GM13976 (cell line): ENCODE results near the gene OR4N5.

ENCODE experiments used
- DNase-seq: peaks from one replicate; pipeline ENCODE4 v3.0.0; 2012; ENCODE audit warnings: low spot score
- in situ Hi-C: fragments of 300-500 bp; cut with MboI; formaldehyde crosslinking; loops from one replicate; pipeline ENCODE4 v1.12.0; 2022; ENCODE audit warnings: low sequenced_read_pairs, mixed read lengths, inconsistent platforms; ENCODE audit not compliant: unreplicated experiment
- TF ChIP-seq, protein P1 (sequence below): IDR thresholded peaks from 2 replicates; pipeline ENCODE4 v1.5.1; 2012; ENCODE audit warnings: borderline replicate concordance, mild to moderate bottlenecking; ENCODE audit not compliant: insufficient read depth; ENCODE audit errors: extremely low read depth, missing control alignments, control extremely low read depth

OR4N5 gene

DNA sequence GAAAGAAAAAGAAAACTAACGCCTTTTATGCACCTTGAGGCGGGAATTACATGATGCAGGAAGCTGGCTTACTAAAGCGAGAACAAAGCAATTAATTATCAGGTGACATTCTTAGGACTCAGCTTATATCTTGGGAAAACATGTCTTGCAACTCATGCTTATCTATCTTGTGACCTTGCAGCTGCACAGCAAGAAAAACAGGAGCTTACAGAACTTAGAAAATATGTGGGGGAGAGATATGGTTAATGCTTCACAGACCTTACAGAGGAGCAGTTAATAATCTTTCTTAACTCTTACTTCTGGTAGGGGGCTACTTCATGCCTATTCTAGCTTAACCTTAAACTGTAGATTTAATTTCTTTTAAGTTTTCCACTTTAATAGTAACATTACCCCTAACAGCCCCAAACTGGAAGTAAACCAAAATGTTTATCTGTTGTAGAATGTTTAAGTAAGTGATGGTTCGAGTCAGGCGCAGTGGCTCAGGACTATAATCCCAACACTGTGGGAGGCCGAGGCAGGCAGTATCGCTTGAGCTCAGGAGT, 38.9 kb downstream of the OR4N5 start:
- in situ Hi-C loops, result no loop called here
- TF ChIP-seq, protein P1, sequence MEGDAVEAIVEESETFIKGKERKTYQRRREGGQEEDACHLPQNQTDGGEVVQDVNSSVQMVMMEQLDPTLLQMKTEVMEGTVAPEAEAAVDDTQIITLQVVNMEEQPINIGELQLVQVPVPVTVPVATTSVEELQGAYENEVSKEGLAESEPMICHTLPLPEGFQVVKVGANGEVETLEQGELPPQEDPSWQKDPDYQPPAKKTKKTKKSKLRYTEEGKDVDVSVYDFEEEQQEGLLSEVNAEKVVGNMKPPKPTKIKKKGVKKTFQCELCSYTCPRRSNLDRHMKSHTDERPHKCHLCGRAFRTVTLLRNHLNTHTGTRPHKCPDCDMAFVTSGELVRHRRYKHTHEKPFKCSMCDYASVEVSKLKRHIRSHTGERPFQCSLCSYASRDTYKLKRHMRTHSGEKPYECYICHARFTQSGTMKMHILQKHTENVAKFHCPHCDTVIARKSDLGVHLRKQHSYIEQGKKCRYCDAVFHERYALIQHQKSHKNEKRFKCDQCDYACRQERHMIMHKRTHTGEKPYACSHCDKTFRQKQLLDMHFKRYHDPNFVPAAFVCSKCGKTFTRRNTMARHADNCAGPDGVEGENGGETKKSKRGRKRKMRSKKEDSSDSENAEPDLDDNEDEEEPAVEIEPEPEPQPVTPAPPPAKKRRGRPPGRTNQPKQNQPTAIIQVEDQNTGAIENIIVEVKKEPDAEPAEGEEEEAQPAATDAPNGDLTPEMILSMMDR, result no peak
- DNase-seq, result no peak

GRCh38 chr14:20179218-20179617, 40.6 kb downstream of the OR4N5 start:
- TF ChIP-seq, protein P1, result no peak
- in situ Hi-C loops, result no loop called here
- no peak for DNase-seq

- in situ Hi-C loops, result no loop called here
- no peak for DNase-seq
- TF ChIP-seq, protein P1, result no peak
Measured at GRCh38 chr14:20179880-20180279, 41.3 kb downstream of the OR4N5 start.

DNA sequence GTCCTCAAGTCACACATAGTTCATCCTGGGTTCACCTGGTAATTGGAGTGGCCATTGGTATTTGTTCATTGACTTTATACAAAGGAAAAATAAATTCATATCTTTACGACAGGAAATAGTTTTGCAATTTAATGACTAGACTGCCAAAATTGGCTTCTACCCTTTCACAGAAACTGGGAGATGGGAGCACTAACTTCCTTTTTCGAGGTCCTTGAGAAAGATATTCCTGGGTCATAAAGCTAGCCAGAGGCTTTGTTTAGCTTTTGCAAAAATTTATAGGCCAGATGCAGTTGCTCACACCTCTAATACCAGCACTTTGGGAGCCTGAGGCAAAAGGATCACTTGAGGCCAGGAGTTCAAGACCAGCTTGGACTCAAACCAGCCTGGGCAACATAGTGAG, 41.9 kb downstream of the OR4N5 start:
- TF ChIP-seq, protein P1, result no peak
- in situ Hi-C loops, result no loop called here
- no peak for DNase-seq

GRCh38 chr14:20184181-20184580, 45.6 kb downstream of the OR4N5 start:
- in situ Hi-C loops, result no loop called here
- no peak for DNase-seq
- TF ChIP-seq, protein P1, result no peak

DNA sequence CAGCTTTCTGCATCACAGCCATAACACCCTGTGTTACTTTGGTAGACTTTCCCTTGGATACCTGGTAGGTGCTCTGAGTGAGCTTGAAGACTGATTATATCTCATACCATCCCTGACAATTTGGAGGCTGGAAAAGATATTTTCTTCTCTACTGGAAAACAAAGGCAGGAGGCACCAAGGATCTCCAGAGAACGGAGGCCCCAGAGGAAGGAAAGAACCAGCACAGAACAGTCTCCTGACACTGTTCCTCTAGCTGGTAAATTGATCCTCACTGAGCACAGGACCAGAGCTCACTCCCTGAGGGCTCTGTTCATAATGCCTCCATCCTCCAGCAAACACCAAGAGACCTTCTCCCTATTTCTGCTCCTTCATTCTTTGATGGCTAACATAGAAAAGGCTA, 52.0 kb downstream of the OR4N5 start, which contains the start of gene OR11G2:
OR11G2 (plus strand) TSS at position 301 of the 400 bp plus-strand sequence. CDS start 6,542 bp downstream, outside the sequence.
- in situ Hi-C loops, result no loop called here
- TF ChIP-seq, protein P1, result no peak
- DNase-seq, result no peak

DNA sequence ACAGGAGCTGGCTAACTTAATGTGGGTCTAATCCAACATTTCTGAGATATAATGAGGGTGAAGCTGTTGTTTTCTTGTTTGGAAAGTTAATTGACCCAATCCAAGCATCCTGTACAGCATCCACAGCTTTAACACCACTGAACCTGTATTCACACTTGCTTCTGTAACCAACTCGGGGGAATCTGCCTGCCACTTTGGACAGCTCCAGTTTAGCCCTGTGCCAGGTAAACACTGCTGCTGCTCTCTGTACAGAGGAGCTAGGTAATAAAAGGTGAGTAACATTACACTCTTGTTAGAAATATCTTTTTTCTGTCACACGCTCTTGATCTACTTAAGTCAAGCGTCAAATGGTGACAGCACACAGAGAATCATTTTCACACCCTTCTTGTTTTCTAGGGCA, 52.8 kb downstream of the OR4N5 start:
- in situ Hi-C loops, result no loop called here
- no peak for DNase-seq
- TF ChIP-seq, protein P1, result no peak
